Urothelium cell line (cell line): Measurements from ENCODE around the gene EDIL3.

Experiments
- DNase-seq: peaks from one replicate; pipeline ENCODE4 v3.0.0; 2011; ENCODE audit warnings: low spot score, mixed read lengths
- FAIRE-seq: peaks from 2 replicates; lab custom pipeline; 2011; peaks lifted over from hg19 to GRCh38; lab: Jason Lieb, UNC

EDIL3 gene

DNA sequence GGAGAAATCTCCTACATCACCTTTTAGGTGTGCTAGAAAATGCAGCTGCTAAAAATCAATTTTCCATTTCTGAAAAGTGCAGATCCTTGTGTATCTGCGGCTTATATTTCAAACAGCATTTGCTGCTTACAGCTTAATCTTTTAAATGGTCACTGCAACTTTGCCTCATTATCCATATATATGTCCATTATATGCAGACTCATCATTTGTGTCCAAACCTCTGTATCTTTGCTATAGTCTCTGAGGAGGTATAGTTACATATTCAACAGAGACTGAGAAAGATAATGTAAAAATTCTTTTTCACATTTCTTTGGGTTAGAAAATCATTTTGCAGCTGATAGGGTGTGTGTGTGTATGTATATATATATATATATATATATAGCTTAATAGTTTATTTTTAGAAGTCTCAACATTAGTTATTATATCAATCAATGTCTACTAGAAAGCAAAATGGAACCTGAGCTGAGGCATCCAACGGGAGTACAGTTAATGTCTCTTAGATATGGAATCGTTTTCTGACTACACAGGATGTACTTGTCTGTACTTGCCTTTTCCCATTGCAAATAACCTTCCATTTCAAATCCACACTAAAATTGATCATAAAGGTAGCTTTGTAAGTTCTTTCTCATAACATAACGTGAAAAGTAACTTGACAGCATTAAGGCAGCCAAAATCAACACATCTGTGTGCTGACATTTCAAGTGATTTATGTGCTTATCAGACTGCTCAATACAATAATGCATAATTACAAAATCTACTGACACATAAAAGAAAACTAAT, 397.0 kb downstream of the EDIL3 start:
- FAIRE-seq, result no peak
- no peak for DNase-seq

DNA sequence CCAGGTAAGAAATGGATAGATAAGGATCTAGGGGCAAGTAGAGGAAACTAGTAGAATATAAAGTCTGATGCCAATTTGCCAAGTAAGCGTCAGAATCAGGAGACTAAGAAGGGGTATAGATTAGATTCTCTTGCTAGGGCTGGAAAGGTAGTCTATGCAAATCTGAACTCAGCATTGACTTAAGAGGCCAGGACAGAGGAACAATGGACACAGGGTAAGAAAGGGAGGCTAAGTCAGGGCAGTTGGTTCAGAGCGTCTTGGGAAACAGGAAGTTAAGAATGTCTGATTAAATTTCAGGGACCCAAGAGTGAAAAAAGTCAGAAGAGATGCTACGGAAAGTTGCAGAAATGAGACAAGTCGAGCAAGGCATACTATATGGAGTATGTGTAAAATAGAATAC, 400.8 kb downstream of the EDIL3 start:
- DNase-seq (no peak), FAIRE-seq (no peak)

DNA sequence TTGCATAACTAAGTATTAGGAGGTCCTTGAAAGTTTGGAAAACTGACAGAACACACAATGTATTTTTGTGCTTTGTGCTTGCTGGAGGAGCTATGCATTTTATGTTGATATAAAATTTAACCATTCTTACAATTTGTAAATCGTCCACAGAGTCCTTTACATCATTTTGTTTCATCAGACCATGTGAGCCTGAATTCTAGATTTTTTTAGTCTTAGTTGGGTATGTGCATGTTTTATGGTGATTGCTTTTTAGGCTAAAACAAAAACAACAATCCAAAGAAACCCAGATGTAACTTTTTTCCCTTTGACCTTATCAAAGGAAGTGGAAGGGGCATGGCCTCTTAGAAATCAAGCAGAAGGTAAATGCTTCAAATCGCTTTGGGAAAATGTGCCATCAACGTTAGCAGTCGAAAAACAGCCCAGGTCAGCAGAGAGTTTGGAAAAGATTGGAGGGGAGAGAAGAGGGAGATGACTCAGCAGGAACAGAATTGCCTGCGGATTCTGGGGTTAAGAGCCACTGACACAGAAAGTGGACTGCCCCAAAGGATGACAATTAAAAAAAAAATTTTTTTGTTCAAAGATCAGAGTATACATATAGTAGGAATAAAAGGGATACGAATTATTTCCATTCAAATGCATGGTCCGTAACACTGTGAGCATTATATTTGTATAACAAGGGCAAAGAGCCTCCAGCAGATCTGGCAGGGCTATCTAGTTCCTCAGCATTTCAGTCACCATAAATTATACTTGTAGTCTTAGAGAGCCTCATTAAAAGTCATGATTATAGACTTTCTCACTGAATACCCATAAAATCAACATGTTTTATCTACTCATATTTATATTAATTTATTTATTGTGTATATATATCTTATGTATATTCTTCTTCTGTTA, 410.5 kb downstream of the EDIL3 start:
- DNase-seq (no peak), FAIRE-seq (no peak)

DNA sequence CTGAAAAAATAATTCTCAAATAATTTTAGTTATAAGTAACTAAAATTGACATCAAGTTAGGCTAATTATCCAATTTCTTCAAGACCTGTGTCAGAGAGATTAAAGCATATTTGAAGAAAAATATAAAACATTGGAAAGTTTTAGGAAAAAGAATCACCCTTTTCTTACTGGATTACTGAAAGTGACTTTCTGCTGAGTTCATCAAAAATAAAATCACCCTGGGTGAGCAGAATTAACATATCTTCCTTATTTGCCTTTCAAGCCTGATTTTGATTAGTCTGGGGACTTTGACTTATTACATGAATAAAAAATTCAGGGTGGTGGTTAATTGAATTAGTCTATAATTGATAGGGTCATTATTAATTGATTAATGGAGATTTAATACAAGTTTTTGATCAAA, 411.8 kb downstream of the EDIL3 start:
- no peak for FAIRE-seq
- no peak for DNase-seq

DNA sequence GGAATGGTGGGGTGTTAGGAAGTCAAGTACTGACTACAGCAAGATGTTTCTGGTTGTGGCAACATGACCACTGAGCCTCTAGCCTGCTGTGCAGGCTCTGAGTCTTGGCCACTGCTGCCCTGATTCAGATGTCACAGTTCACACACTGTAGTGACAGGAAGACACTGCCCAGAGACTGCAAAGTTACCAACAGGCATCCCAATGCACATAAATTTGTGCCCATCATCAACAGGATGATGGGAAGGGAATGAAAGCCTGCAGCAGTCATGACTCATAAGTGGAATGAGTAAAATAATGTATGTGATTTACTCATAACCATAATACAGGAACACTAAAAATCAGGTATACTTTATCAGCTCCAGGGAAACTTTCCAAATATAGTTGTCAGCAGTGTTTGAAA, 412.4 kb downstream of the EDIL3 start:
- DNase-seq (no peak), FAIRE-seq (no peak)

DNA sequence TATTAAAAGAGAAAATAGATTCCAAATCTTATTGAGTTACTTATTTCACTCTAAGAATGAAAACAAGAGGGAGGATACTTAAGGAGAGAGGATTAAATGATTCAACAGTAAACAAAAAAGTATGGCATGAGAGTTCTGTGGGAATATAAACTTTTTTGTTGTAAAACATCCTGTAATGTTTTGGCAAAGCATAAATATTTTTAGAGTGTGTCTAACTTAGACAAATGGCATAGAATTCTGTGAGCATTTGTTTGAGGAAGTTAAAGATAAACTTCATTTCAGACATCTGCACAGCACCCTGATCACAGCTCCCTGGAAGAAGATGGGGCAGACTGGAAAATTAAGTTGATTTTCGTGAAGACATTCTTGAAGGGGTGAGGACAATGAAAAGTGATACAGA, 417.3 kb downstream of the EDIL3 start:
- no peak for DNase-seq
- FAIRE-seq, result no peak

DNA sequence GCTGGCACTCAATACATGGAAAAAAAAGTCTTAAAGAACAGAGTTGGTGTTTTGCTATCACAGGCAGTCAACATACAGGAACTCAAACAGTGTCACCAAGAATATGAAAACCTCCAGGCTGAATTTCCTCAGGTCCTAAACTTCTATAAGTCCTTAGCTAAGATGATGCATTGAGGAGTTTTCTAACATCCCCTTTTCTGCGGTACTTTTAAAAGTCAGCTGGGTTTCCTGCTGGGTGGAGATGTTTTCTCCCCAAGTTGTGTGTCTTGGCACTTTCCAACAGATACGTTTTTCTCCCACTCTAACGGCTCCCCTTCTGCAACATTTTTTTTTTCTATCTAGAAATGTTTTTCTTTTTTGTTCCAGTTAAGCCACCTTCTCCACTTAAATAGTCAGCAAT, 419.2 kb downstream of the EDIL3 start:
- FAIRE-seq, result no peak
- DNase-seq, result no peak

DNA sequence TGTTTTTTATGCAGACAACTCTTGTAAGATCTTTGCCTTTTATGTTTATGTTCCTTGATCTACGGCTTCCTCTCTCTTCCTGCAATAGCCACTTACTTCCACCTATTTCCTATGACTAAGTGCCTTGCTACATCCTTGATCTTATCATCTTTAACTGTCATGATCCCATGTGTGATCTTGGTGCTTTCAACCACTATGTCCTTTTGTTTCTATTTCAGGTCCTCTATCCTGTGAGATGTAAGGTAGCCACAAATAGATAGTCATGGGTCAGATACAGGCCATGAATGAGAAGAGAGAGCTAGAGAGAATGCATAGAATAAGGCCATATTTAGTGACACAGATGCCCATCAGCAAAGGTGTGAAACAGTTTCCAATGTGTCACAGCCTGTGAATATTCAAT, 420.4 kb downstream of the EDIL3 start:
- no peak for DNase-seq
- no peak for FAIRE-seq

DNA sequence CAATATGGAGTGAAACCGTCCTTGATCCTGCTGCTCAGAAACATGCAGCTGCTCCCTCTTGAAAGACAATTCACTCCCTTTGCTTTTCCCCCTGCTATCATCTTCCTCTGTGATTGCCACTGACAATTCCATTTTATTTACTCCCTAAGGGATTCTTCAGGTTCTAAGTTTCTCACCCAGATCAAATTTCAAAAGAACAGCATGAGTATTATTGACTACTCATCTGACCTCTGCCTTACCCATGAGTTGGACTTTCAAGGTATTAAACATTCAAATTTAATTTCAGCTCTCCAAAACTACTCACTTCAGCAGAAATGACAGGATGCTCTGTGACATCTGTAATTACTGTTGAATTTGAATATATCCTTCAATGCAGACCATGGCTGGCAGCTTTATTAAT, 427.5 kb downstream of the EDIL3 start:
- DNase-seq, result no peak
- no peak for FAIRE-seq

DNA sequence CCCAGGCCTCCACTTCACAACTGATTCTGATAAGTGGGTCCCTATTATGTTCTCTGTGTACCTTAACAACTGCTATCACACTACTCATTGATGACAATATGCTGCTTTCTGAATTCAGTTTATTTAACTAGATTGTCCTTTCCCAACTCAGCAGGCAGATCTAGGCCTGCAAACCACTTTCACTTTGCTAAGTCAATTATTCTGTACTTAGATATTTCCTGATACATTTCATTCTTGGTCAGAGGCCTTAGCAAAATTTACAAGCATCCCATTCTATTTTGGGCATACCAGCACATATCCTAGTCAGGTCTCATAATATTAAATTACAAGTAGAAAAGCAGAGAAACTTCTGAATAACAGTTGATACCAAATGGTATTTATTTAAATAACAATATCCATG, 428.3 kb downstream of the EDIL3 start:
- no peak for DNase-seq
- no peak for FAIRE-seq

DNA sequence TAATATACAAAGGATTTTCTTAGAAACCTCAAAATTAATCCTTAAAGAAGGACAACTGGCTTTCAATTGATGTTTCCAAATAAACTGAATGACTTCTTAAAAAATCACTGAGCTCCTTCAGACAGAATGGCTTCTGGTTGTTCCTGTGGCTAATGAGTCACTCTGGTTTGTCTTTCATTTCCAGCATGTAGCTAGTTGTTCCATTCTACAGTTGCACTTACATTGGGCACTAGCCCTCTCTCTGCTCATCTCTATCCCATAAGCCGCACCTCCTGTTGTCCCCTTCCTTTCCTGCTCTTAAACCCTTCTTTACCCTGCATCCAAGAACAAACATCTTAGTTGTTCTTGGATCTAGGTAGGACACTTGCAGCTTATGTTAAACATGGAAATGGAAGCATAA, 428.8 kb downstream of the EDIL3 start:
- DNase-seq (peak; percentile 35), FAIRE-seq (no peak)

DNA sequence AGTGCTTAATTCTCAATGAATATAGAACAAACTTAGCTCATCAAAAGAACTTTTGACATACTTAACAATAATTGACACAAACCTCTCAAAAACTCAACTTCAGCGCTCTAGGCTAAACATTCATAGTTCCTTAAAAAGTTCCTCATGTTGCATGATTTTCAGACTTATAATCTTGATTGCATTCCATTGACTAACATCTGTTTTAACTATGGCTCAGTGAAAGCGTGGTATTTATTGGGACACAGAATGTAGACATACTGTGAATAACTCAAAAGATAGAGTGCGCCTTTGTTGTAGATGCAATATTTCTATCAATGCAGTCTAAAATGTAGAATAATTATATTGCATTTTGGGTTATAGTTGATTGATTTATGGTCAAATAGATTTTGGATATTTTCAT, 436.9 kb downstream of the EDIL3 start:
- FAIRE-seq (no peak), DNase-seq (no peak)

DNA sequence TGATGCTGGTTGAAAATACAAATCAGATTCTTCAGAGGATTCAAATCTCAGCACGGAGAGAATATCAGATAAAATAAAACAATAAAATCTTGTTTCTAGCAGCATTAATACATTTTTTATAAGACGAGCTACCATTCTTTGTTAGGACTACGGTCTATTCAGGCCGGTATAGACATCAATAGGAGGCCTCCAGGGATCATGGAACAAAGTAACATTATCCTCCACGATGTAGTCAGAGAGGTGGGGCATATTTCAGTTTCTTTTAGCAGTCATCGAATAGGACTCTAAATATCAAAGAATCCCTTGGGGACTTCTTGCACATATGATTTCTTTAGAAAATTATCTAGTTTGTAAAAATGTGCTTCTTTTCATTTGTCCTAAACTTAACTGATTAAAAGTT, 438.2 kb downstream of the EDIL3 start:
- FAIRE-seq (no peak), DNase-seq (no peak)

DNA sequence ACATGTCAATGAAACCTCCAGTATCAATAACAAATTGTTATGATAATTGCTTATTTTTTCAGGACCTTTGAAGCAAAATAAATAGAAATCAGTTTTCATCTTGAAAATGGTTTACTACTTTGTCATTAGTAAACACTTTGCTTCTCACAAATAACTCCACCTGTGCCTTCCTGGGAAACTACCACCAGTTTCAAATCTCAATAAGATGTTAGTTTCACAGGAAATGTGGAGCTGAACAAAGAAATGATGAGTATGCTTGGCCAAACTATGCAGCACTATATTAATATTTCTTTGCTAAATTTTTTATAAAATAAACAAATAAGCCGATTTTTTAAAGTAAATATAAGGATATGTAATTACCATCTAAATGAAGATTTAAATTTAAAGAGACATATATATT, 442.5 kb downstream of the EDIL3 start:
- DNase-seq (no peak), FAIRE-seq (no peak)

DNA sequence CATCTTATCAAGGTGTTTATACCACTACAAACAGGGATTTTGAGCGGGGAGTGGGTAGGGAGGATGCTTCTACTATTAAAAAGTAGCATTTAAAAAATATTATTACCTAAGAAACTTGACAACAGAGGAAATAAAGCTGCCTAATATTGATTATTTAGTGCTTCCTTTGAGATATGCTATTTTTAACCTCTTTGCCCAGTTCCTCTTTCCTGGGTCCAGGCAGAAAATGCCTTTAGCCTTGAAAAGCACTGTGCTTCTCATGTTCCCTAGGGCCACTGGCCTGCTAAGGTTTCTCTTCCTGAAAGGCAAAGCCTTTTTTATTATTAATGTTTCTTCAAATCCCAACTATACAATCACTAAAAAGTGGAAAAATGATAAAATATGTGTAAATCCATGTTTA, 446.8 kb downstream of the EDIL3 start:
- FAIRE-seq, result no peak

DNA sequence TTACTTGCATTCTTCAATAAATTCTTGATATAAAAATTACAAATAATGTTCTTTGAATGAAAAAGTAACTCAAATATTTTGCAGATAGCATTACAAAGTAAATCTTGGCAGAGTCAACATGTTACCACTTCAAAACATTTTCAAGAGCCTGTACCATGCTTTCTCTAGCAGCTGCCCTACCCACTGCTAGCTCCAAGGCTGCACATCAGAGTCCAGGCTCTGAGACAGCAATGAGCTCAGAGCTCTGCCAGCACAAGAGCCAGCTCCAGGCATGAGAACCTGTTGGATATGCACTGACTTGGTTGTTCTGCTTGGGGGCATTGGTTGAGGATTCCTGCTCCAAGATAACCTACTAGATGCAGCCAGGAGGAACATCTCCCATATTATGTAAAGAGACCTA, 452.7 kb downstream of the EDIL3 start:
- FAIRE-seq (no peak), DNase-seq (no peak)

More for the DNA sequence above, 446.8 kb downstream of the EDIL3 start:
- no peak for DNase-seq

DNA sequence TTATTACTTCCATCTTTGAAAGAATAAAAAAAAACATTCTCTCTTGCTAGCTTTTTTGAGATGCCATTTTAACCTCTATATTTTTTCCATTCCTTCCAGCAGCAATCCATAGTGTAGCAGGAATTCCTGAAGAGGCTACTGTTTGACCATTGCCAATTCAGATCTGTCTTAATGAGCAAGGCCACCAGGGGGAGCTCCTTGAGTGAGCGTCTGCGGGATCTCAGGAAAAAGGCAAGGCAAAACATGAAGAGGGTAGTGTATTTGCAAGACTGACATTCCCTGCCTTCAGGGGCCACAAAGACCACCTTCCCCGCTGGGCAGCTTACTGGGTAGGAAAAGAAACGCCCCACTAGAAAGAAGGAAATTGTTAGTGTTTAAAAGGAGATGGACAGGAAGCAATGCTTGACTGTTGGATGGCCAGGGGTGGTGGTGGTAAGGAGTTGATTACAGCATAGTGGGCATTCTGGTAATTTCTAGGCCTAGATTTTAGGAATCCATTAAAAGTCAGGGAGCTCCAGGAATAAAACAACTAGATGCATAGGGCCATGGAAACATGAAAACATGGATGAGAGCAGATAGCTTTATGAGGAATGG, 457.4 kb downstream of the EDIL3 start:
- no peak for FAIRE-seq
- DNase-seq, result peak; percentile 48

DNA sequence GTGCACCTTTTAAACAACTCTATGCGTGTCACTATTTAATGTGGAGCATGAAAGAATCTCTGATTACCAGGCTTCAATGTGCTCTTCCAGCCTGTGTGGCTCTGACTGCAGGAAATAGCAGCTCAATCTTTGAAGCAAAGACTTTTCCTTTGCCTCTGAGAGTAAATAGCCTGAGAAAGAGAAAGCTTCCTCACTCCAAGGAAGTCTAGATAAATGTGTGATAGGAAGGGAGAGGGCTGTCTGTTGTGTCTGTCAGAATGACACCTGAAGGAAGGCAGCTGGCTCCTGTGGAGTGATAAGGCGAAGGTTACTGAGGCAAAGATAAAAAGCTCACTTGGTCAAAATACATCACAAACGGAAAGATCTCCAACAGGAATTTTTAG, 458.7 kb downstream of the EDIL3 start:
- DNase-seq, result no peak
- peak; percentile 9 for FAIRE-seq

DNA sequence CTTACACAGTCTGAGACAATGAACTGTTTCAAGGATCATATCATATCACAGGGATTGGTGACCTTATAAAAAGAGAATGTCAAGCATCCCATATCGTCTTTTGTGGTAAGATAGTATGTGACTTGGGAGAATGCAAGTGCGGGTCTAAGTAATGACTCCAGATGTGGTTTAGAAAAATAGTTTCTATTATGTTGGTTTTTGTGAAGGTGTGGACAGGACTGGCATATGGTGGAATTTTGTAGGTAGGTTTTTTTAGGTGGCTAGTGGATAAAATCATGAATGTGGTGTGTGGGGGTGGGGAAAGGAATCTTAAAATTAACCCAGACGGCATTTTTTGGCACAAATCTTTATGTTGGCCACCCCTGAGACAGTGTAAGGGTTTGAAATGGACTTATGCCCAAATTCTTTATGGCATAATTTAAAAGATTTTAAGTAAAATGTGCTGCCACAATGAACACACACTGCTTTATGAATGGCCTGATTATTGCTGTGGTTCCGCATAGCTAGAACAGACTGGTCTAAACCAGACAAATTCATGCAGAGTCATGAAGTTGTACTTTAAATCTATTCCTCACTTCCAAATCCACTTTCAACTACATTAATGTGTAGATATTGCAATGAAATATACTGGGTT, 459.2 kb downstream of the EDIL3 start:
- DNase-seq (peak; percentile 69), FAIRE-seq (peak; percentile 78)

DNA sequence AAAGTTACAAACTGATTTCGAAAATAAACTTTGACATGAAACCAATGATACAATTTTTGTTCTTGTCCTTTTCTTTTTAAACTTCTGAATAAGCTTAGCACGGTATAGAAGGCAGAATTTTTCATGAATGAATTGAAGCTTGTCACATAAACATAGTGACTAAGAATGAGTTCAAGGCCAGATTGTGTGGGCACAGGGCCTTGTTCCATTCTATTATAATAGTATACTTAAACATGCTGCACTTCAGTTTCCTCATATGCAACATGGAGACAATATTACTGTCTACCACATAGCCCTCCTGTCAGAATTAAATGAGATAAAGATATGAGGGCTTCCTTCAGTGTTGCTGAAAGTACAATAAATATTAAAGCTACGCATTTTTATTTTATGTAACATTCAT, 459.8 kb downstream of the EDIL3 start:
- DNase-seq, result no peak
- FAIRE-seq, result no peak

DNA sequence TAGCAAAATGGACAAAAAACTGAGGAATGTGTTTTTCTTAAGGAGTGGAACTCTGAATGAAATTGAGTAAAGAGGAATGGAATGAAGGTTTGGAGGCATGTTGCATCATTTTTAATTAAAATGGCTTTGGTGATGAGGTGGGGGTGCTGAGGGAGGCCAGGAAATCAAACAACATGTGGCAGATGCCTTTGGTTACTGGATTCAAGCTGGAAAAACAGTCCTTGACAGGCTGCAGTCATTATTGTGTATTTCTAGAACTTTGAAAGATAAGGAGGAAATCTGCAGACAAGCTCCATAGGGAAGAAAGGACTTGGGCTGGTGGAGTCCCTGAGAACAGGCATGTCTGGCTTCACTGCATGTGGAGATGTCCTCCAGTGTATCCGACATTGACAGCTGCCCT, 460.5 kb downstream of the EDIL3 start:
- DNase-seq (no peak), FAIRE-seq (no peak)
